A673 (cell line): Measurements from ENCODE around the gene PLEKHH1. TPM values are rescaled to one million over a fixed set of nuclear protein-coding genes. Genes with fewer than 3 reads are reported as not detected.

ENCODE experiments used
- BruUV-seq: library from RNA; stranded (reverse); fragments of 400-500 nt; replicated peaks from 2 replicates; lab custom pipeline; 2021; lab: Mats Ljungman, UMichigan
- CTCF ChIA-PET: fragments of 300-600 bp; sonication (Branson Sonifier 250); formaldehyde crosslinking; loops from one replicate; lab custom pipeline; 2022; ENCODE audit warnings: antibody characterized with exemption; lab: Charles Lee
- POLR2A ChIA-PET: fragments of 300-600 bp; sonication (Branson Sonifier 250); formaldehyde crosslinking; loops from one replicate; lab custom pipeline; 2022; ENCODE audit warnings: antibody characterized with exemption; ENCODE audit not compliant: low non-redundant PET; lab: Charles Lee
- DNase-seq: peaks from one replicate; pipeline ENCODE4 v3.0.0-alpha.2; 2015; ENCODE audit warnings: low spot score
- H3K27ac ChIP-seq: fragments of 200-600 bp; sonication (generic); 2 replicates; pipeline ENCODE4 v1.5.1; 2016; ENCODE audit warnings: mixed run types, low read depth, mild to moderate bottlenecking, mixed read lengths, antibody characterized with exemption, low read length; ENCODE audit not compliant: poor library complexity, severe bottlenecking
- H3K27me3 ChIP-seq: fragments of 200-600 bp; sonication (generic); replicated peaks from 2 replicates; pipeline ENCODE4 v1.6.1; 2017; ENCODE audit warnings: mixed run types, low read depth, mild to moderate bottlenecking, mixed read lengths, antibody characterized with exemption, low read length; ENCODE audit not compliant: insufficient read depth, poor library complexity
- H3K36me3 ChIP-seq: fragments of 200-600 bp; sonication (generic); 2 replicates; pipeline ENCODE4 v1.6.1; 2016; ENCODE audit warnings: mixed run types, mild to moderate bottlenecking, mixed read lengths, antibody characterized with exemption, low read length; ENCODE audit not compliant: insufficient read depth, poor library complexity, severe bottlenecking
- H3K4me1 ChIP-seq: fragments of 200-600 bp; sonication (generic); 2 replicates; pipeline ENCODE4 v1.6.1; 2017; ENCODE audit warnings: mixed run types, mild to moderate bottlenecking, mixed read lengths, antibody characterized with exemption, low read length; ENCODE audit not compliant: insufficient read depth, poor library complexity, severe bottlenecking
- H3K4me3 ChIP-seq: fragments of 200-600 bp; sonication (generic); 2 replicates; pipeline ENCODE4 v1.5.1; 2016; ENCODE audit warnings: low read depth, mixed run types, mild to moderate bottlenecking, mixed read lengths, low read length; ENCODE audit not compliant: poor library complexity, severe bottlenecking
- H3K9me3 ChIP-seq: fragments of 200-600 bp; sonication (generic); 2 replicates; pipeline ENCODE4 v1.6.1; 2016; ENCODE audit warnings: mixed run types, low read depth, mild to moderate bottlenecking, mixed read lengths, antibody characterized with exemption, low read length; ENCODE audit not compliant: poor library complexity, severe bottlenecking
- EZH2 ChIP-seq: fragments of 200-600 bp; sonication (generic); IDR thresholded peaks from 2 replicates; pipeline ENCODE4 v1.6.1; 2017; ENCODE audit warnings: borderline replicate concordance, low read depth, mild to moderate bottlenecking, mixed read lengths, antibody characterized with exemption, low read length; ENCODE audit not compliant: poor library complexity, severe bottlenecking
- intact Hi-C: fragments of 100-400 bp; cut with micrococcal nuclease; formaldehyde crosslinking; loops from one replicate; pipeline ENCODE4 v1.10.0; 2022; ENCODE audit not compliant: unreplicated experiment
- total RNA-seq: library from RNA; stranded (reverse); gene quantifications from 2 replicates; pipeline ENCODE4 v1.2.3, GENCODE V29; 2021
- TF ChIP-seq, protein P1 (sequence below): fragments of 300-800, 200-600 bp; sonication (generic); conservative IDR thresholded peaks from 2 replicates; pipeline ENCODE4 v1.5.1; 2017; ENCODE audit warnings: low read depth, mild to moderate bottlenecking, antibody characterized with exemption, low read length, moderate library complexity, mixed read lengths

The PLEKHH1 gene
- total RNA-seq, 1 experiment from 2014 or later = 8.9 TPM

DNA sequence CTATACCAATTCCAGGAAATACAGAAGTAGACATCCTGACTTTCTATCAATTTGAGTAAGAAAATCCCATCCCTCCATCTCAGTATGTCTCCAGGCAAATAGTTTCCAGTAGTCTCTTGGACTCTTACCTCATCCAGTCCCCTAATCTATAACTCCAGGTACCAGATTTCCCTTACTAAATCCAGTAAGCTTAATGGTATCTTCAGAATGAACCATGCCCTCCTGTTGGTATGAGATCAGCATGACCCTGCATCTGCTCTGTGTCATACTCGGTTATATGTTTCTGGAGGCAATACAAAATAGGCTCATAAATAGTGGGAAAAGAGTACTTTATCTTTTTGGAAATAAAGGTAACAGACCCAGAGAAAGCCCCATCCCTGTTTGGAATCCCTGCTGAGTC is 48.6 kb downstream of the PLEKHH1 start:
- H3K27ac ChIP-seq = no peak overlapping the region
- no peaks in the 10 kb centered on the region for H3K27me3 ChIP-seq
- H3K4me1 ChIP-seq = no peaks in the 10 kb centered on the region
- DNase-seq = no peak
- ChIA-PET POLR2A (interaction anchor here (0.7 kb wide), 1 partner anchor 942 kb away, joined by 3 read pairs; no protein-coding TSS in a partner anchor), CTCF (interaction anchor here (0.6 to 1.1 kb wide), 5 partner anchors 10 to 123 kb away, joined by 3 to 5 read pairs (median 4); no protein-coding TSS in a partner anchor)
- H3K36me3 ChIP-seq = no peaks in the 10 kb centered on the region
- BruUV-seq = no TSS peak
- H3K4me3 ChIP-seq = no peak overlapping the region
- intact Hi-C loops = no loop called here
- no peaks in the 10 kb centered on the region for H3K9me3 ChIP-seq
- no peak for TF ChIP-seq EZH2
- TF ChIP-seq, protein P1, sequence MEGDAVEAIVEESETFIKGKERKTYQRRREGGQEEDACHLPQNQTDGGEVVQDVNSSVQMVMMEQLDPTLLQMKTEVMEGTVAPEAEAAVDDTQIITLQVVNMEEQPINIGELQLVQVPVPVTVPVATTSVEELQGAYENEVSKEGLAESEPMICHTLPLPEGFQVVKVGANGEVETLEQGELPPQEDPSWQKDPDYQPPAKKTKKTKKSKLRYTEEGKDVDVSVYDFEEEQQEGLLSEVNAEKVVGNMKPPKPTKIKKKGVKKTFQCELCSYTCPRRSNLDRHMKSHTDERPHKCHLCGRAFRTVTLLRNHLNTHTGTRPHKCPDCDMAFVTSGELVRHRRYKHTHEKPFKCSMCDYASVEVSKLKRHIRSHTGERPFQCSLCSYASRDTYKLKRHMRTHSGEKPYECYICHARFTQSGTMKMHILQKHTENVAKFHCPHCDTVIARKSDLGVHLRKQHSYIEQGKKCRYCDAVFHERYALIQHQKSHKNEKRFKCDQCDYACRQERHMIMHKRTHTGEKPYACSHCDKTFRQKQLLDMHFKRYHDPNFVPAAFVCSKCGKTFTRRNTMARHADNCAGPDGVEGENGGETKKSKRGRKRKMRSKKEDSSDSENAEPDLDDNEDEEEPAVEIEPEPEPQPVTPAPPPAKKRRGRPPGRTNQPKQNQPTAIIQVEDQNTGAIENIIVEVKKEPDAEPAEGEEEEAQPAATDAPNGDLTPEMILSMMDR = no peak

DNA sequence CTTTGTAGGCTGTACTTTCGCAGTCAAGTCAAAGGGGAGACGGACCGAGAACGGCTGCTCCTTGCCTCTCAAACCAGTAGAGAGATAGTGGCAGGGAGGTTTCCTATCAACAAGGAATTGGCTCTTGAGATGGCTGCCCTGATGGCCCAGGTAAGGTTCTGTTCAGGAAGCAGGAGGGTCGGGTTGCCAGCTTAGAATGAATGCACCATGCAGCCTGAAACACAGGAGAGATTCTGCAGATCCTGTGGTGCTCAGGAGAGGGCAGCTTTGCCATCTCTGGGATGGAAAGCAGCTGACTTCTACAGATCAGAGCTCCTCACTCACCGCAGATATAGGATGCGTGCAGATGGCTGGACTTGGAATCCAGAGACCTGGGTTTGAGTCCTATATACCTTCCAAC is 49.0 kb downstream of the PLEKHH1 start:
- no peak for DNase-seq
- no peak for TF ChIP-seq EZH2
- TF ChIP-seq, protein P1 = no peak
- Histone ChIP-seq H3K36me3 (no peaks in the 10 kb centered on the region), H3K27me3 (no peaks in the 10 kb centered on the region), H3K4me1 (no peaks in the 10 kb centered on the region), H3K27ac (no peak overlapping the region), H3K4me3 (no peak overlapping the region), H3K9me3 (no peaks in the 10 kb centered on the region)
- intact Hi-C loops = no loop called here
- no TSS peak for BruUV-seq
- ChIA-PET CTCF (interaction anchor here (0.7 to 1.0 kb wide), 3 partner anchors 37 to 122 kb away, joined by 3 to 4 read pairs (median 4); no protein-coding TSS in a partner anchor), POLR2A (no interaction called here)

DNA sequence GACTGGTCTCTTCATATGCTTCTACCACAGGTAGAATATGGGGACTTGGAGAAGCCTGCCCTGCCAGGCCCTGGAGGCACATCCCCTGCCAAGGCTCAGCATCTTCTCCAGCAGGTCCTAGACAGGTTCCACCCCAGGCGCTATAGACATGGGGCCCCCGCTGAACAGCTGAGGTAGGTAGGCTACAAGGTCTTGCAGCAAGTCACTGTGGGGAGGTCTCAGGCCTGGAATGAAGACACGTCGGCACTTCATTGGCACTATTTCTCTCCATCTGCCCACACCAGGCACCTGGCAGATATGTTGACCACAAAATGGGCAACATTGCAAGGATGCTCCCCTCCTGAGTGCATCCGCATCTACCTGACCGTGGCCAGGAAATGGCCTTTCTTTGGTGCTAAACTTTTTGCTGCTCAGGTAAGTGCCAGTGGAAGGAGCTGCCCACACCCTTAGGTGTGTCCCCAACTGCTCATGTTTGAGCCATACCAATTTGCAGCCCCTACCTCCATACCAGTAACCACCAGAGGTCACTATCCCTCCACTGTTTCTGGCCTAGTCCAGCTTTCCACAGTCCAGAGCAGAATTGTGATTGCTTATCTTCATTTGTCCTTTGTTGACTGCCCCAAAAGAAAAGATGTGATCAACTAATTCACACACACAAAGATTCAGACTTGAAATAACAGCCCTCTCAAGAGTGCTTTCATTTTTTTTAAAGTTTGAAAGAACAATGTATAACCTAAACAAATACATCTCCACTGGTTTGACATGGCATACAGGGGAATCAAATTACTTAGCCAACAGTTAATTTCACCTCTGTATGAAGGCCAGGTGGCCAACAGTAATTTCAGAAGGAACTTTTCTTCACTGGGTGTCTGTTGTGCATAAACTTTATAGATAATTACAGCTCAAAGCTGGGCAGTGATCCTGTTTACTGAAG is 50.9 kb downstream of the PLEKHH1 start:
- intact Hi-C loops = loop anchor here (1.0 kb wide), 2 partner anchors 83 to 120 kb away; no protein-coding TSS in a partner anchor

More for the DNA sequence above, 50.9 kb downstream of the PLEKHH1 start:
- Histone ChIP-seq H3K9me3 (no peaks in the 10 kb centered on the region), H3K27ac (no peak overlapping the region), H3K36me3 (peaks cover 3% of the 10 kb centered on the region), H3K4me3 (no peak overlapping the region), H3K27me3 (no peaks in the 10 kb centered on the region), H3K4me1 (no peaks in the 10 kb centered on the region)
- BruUV-seq = no TSS peak
- CTCF ChIA-PET = interaction anchor here (0.6 to 2.1 kb wide), 3 partner anchors 83 to 120 kb away, joined by 3 to 23 read pairs (median 11); no protein-coding TSS in a partner anchor
- POLR2A ChIA-PET = no interaction called here
- TF ChIP-seq EZH2 = no peak
- TF ChIP-seq, protein P1 = peak; percentile 68
- DNase-seq = peak; percentile 41
